Esophagus squamous epithelium (tissue), 5 donors: ENCODE results near the gene HSBP1. TPM values are rescaled to one million over a fixed set of nuclear protein-coding genes. Genes with fewer than 3 reads are reported as not detected.

Experiments used
- DNase-seq: peaks from one replicate; lab custom pipeline; 2025; lab: John Stamatoyannopoulos, UW
- H3K27ac ChIP-seq, 4 donors: fragments of 200-600 bp; sonication (generic); one replicate each; pipeline ENCODE4 v1.5.1; 2016 to 2019; ENCODE audit warnings: mild to moderate bottlenecking in 1 of 4
- H3K27me3 ChIP-seq, 4 donors: fragments of 200-600 bp; sonication (generic); 1 replicate in 3 of 4; 2 replicates in 1 of 4; pipeline versions ENCODE4 v1.5.1 to v1.6.0; 2017 to 2021; ENCODE audit warnings: antibody characterized with exemption in 1 of 4
- H3K36me3 ChIP-seq, 3 donors: fragments of 200-600 bp; sonication (generic); one replicate each; pipeline ENCODE4 v1.5.1; 2016 to 2019
- H3K4me1 ChIP-seq, 3 donors: fragments of 200-600 bp; sonication (generic); one replicate each; pipeline ENCODE4 v1.5.1; 2017 to 2019
- H3K4me3 ChIP-seq, 4 donors: fragments of 200-600 bp; sonication (generic); 1 replicate in 3 of 4; 2 replicates in 1 of 4; pipeline ENCODE4 v1.5.1; 2016 to 2019; ENCODE audit warnings: mild to moderate bottlenecking in 2 of 4, moderate library complexity in 1 of 4
- H3K9me3 ChIP-seq, 3 donors: fragments of 200-600 bp; sonication (generic); one replicate each; pipeline ENCODE4 v1.5.1; 2016 to 2019
- POLR2A ChIP-seq, 4 donors: fragments of 450-650 bp; IDR thresholded peaks; one replicate each; pipeline ENCODE4 v1.6.1; 2017; ENCODE audit warnings: antibody characterized with exemption in 4 of 4, mild to moderate bottlenecking in 4 of 4, moderate library complexity in 3 of 4
- WGBS, 2 donors: methylation state at CpG; one replicate each; pipeline ENCODE4 v1.1.5; 2018; 5-methylcytosine and 5-hydroxymethylcytosine counted together
- intact Hi-C: fragments of 100-400 bp; cut with DNase I; formaldehyde crosslinking; loops from one replicate; pipeline ENCODE4 v1.15.0; 2022
- total RNA-seq, 4 donors: library from RNA; depleted of rRNA; stranded (reverse); fragments of >200 nt; gene quantifications; one replicate each; pipeline ENCODE4 v1.1.0, GENCODE V29; 2016
- TF ChIP-seq, protein P1 (sequence below), 6 experiments: fragments of 450-650 bp in 4 of 6; fragments of 200-600 bp in 2 of 6; sonication (generic) in 2 of 6; IDR thresholded peaks; one replicate each; pipeline ENCODE4 v1.5.1; 2016 to 2019; ENCODE audit warnings: antibody characterized with exemption in 6 of 6, mild to moderate bottlenecking in 4 of 6, moderate library complexity in 4 of 6
- donor health status: DM: yes; HTN: yes; CAD: no.

Gene HSBP1
- total RNA-seq, 4 donors from 2014 or later = 18.2 to 32.4 (median 23.3) TPM

DNA sequence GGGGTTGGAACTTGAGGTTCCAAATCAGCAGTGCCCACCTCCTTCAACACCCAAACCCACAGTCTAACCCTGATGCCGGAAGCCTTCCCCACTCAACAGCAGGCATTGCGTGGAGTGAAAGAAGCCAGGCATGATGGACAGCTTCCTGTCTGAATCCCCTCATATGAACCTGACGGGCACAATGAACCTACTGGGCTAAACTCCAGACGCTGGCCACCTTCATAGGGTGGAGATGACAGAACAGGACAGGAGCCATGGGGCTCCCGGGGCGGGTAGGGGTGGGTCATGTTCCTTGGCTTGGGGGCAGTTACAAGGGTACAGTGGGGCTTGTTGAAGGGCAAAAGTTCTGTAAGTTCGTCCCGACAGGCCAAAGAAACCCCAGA lies 460 bp upstream of the HSBP1 start:
- 53 to 59% methylated on average over 3 to 4 of the region's 8 CpGs for WGBS, 2 donors
- no peaks in the 10 kb centered on the region for H3K9me3 ChIP-seq
- no peaks in the 10 kb centered on the region for H3K27me3 ChIP-seq
- H3K36me3 ChIP-seq = peaks cover 0 to 24% (median 0%) of the 10 kb centered on the region in 3 donors
- no peak for DNase-seq
- intact Hi-C loops = no loop called here
- TF ChIP-seq, protein P1, sequence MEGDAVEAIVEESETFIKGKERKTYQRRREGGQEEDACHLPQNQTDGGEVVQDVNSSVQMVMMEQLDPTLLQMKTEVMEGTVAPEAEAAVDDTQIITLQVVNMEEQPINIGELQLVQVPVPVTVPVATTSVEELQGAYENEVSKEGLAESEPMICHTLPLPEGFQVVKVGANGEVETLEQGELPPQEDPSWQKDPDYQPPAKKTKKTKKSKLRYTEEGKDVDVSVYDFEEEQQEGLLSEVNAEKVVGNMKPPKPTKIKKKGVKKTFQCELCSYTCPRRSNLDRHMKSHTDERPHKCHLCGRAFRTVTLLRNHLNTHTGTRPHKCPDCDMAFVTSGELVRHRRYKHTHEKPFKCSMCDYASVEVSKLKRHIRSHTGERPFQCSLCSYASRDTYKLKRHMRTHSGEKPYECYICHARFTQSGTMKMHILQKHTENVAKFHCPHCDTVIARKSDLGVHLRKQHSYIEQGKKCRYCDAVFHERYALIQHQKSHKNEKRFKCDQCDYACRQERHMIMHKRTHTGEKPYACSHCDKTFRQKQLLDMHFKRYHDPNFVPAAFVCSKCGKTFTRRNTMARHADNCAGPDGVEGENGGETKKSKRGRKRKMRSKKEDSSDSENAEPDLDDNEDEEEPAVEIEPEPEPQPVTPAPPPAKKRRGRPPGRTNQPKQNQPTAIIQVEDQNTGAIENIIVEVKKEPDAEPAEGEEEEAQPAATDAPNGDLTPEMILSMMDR (IDR thresholded peaks at IDR 0.05) = no peak
- no peak for TF ChIP-seq POLR2A (IDR thresholded peaks at IDR 0.05)
- peak overlapping the region; percentile 89 to 95 (median 92) for H3K27ac ChIP-seq
- H3K4me3 ChIP-seq = peak overlapping the region; percentile 80 to 98 (median 94)
- H3K4me1 ChIP-seq = peaks cover 26 to 61% (median 35%) of the 10 kb centered on the region in 3 donors

DNA sequence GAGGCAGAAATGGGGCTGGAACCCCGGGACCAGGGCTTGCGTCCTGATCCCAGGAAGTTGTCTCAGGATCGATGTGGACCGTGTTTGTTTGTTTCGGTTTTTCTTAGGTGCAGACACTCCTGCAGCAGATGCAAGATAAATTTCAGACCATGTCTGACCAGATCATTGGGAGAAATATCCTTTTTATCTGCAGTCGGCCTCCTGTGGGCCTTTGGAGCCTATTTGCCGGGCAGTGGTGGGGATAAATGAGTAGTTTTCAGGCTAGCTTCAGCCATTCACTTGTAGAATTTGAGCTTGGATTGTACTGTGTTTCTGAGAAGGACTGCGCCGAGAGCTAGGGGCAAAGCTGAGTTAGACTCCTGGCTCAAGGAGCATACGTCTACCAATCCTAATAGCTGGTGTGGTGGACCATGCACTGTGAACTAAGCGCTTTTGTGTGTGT lies 816 bp downstream of the HSBP1 start:
- 3 to 15% methylated on average over 10 of the region's 11 CpGs for WGBS, 2 donors
- Histone ChIP-seq H3K36me3 (peaks cover 0 to 34% (median 0%) of the 10 kb centered on the region in 3 donors), H3K27ac (peak overlapping the region; percentile 89 to 95 (median 92)), H3K9me3 (no peaks in the 10 kb centered on the region), H3K4me1 (peaks cover 31 to 57% (median 36%) of the 10 kb centered on the region in 3 donors), H3K4me3 (peak overlapping the region; percentile 80 to 98 (median 94)), H3K27me3 (no peaks in the 10 kb centered on the region)
- no peak for DNase-seq
- intact Hi-C loops = no loop called here
- TF ChIP-seq POLR2A (IDR thresholded peaks at IDR 0.05) = no peak
- TF ChIP-seq, protein P1 (IDR thresholded peaks at IDR 0.05) = no peak

DNA sequence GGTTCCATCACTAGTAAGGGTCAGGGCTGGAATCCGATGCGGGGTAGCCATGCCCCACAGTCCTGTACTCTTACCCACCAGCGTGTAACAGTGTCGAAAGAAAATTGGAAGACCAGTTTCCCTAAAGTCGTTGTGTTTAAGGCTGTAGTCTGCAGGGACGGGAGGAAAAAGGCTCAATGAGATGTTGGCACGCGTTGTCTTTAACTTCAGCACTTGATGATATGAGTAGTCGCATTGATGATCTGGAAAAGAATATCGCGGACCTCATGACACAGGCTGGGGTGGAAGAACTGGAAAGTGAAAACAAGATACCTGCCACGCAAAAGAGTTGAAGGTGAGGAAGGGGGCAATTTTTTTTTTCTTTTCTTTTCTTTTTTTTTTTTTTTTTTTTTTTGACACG lies 1.3 kb downstream of the HSBP1 start:
- no peak for DNase-seq
- Histone ChIP-seq H3K27ac (peak overlapping the region; percentile 89 to 95 (median 92)), H3K36me3 (peaks cover 0 to 34% (median 0%) of the 10 kb centered on the region in 3 donors), H3K4me3 (peak overlapping the region; percentile 80 to 98 (median 94)), H3K9me3 (no peaks in the 10 kb centered on the region), H3K4me1 (peaks cover 36 to 58% (median 41%) of the 10 kb centered on the region in 3 donors), H3K27me3 (no peaks in the 10 kb centered on the region)
- intact Hi-C loops = no loop called here
- TF ChIP-seq, protein P1 (IDR thresholded peaks at IDR 0.05) = no peak
- TF ChIP-seq POLR2A (IDR thresholded peaks at IDR 0.05) = no peak
- 81 to 84% methylated on average over 13 of the region's 13 CpGs for WGBS, 2 donors

DNA sequence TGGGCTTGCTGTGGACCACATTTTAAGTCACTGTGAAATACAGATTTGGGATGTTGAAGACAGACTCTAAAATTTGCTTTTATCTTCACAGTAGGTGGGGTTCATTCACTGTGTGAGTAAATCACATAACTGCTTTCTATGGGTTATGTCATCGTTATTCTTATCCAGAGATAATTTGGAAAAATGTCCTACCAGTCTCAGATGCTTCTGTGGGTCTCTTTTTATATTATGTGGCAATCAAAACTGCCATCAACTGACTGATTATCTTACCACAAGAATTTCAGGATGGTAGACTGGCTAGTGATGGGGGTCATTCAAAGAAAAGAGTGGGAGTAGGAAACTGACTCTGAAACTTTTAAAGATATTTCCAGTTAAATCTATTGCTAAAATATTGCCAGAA lies 3.1 kb downstream of the HSBP1 start:
- Histone ChIP-seq H3K27me3 (no peaks in the 10 kb centered on the region), H3K9me3 (no peaks in the 10 kb centered on the region), H3K36me3 (peaks cover 0 to 34% (median 0%) of the 10 kb centered on the region in 3 donors), H3K4me1 (peaks cover 40 to 61% (median 47%) of the 10 kb centered on the region in 3 donors), H3K4me3 (no peak overlapping the region), H3K27ac (peak overlapping the region in 2 of 4 donors; percentile 23 to 55)
- intact Hi-C loops = no loop called here
- TF ChIP-seq, protein P1 (IDR thresholded peaks at IDR 0.05) = no peak
- no peak for TF ChIP-seq POLR2A (IDR thresholded peaks at IDR 0.05)
- WGBS, 2 donors = 89 to 93% methylated on average over 1 of the region's 1 CpG
- no peak for DNase-seq

DNA sequence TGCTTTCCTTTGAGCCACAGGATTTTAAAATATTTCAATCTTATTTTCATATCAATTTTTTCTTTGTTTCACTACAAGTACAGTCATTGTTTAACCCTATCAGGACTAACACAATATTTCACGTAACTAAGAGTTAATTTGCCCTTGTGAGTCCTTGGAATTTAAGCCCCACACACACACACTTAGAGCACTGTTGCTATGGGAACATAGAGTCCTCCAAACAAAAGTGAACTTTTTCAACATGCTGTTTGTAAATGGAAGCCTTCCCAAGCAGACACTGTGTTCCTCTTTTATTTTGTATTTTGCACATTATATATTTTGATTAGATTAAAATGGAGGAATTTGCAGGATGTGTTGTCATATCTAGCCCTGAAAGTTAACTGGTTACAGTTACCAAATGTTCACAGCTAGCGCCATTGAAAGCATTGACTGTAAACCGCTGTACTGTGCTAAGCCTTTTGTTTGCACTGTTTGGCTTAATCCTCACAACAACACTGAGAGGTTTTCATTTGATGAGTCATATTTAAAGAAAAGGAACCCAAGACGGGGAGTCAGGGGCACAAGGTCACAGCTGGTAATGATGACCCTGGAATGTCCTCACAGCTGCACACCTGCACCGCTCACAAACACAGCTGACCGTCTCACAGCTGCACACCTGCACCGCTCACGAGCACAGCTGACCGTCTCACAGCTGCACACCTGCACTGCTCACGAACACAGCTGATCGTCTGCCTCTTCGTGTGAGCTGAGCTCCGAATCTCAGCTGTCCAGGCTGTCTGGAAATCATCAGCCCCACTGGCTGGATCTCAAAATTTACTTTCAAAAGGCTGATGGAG lies 6.3 kb downstream of the HSBP1 start:
- H3K9me3 ChIP-seq = no peaks in the 10 kb centered on the region
- intact Hi-C loops = no loop called here
- TF ChIP-seq, protein P1 (IDR thresholded peaks at IDR 0.05) = no peak
- no peak for TF ChIP-seq POLR2A (IDR thresholded peaks at IDR 0.05)
- H3K4me1 ChIP-seq = peaks cover 25 to 48% (median 36%) of the 10 kb centered on the region in 3 donors
- H3K27ac ChIP-seq = peak overlapping the region in 2 of 4 donors; percentile 55 to 57
- peaks cover 0 to 34% (median 0%) of the 10 kb centered on the region in 3 donors for H3K36me3 ChIP-seq
- no peaks in the 10 kb centered on the region for H3K27me3 ChIP-seq
- H3K4me3 ChIP-seq = peak overlapping the region in 1 of 4 donors; percentile 8
- WGBS, 2 donors = 22 to 30% methylated on average over 10 to 11 of the region's 13 CpGs
- no peak for DNase-seq
